ENCODE data around the gene DDX21.

- no peak for TF ChIP-seq CTCF (IDR thresholded peaks at IDR 0.05; ENCODE audit: low read depth, low read length)
- TF ChIP-seq EZH2phosphoT487 (IDR thresholded peaks at IDR 0.05; ENCODE audit: low read depth): no peak
Measured at GRCh38 chr10:69010151-69010640, 54.2 kb downstream of the DDX21 start.

Data from OCI-LY3 (cell line).